Naive B cell (primary cell): ENCODE data around the gene TNFRSF9. TPM values are rescaled to one million over a fixed set of nuclear protein-coding genes. Genes with fewer than 3 reads are reported as not detected.

Source experiments
- ATAC-seq, 2 donors: fragments of 150-1000 bp; cut with Tn5 transposase; 2 replicates each; pipeline ENCODE4 v1.10.0; 2021; ENCODE audit warnings: low read depth in 2 of 2, mild to moderate bottlenecking in 2 of 2, moderate library complexity in 2 of 2
- DNase-seq: peaks from one replicate; pipeline ENCODE4 v3.0.0; 2022
- H3K27ac Mint-ChIP-seq, 6 donors: one replicate each; pipeline ENCODE4 v1.8.0; 2020 to 2022; ENCODE audit warnings: mild to moderate bottlenecking in 6 of 6, mixed read lengths in 6 of 6, moderate library complexity in 5 of 6, inconsistent platforms in 2 of 6
- H3K27me3 Mint-ChIP-seq, 3 donors: one replicate each; pipeline ENCODE4 v1.8.0; 2021 to 2022; ENCODE audit warnings: mixed read lengths in 3 of 3, mild to moderate bottlenecking in 1 of 3
- H3K36me3 Mint-ChIP-seq, 2 donors: one replicate each; pipeline ENCODE4 v1.8.0; 2020 to 2022; ENCODE audit warnings: mixed read lengths in 2 of 2, inconsistent platforms in 1 of 2, mild to moderate bottlenecking in 1 of 2
- H3K4me1 Mint-ChIP-seq, 3 donors: one replicate each; pipeline ENCODE4 v1.8.0; 2020 to 2022; ENCODE audit warnings: mixed read lengths in 3 of 3, inconsistent platforms in 1 of 3, mild to moderate bottlenecking in 1 of 3, moderate library complexity in 1 of 3
- H3K4me3 Mint-ChIP-seq, 8 donors: one replicate each; pipeline ENCODE4 v1.8.0; 2020 to 2022; ENCODE audit warnings: mild to moderate bottlenecking in 8 of 8, mixed read lengths in 8 of 8, moderate library complexity in 8 of 8, inconsistent platforms in 2 of 8
- H3K9me3 Mint-ChIP-seq, 7 donors: one replicate each; pipeline ENCODE4 v1.8.0; 2020 to 2022; ENCODE audit warnings: mixed read lengths in 7 of 7, mild to moderate bottlenecking in 5 of 7, inconsistent platforms in 2 of 7, moderate library complexity in 1 of 7
- polyA plus RNA-seq, 6 donors: library from polyadenylated mRNA; unstranded; fragments of 300-500 nt; fragmentation: Illumina TruSeq; gene quantifications; one replicate each; pipeline ENCODE4 v1.2.3, GENCODE V29; 2021; ENCODE audit warnings: low read depth in 6 of 6

The TNFRSF9 gene
- polyA plus RNA-seq, 6 donors from 2014 or later: 0.38 to 0.52 TPM; not detected in 4

DNA sequence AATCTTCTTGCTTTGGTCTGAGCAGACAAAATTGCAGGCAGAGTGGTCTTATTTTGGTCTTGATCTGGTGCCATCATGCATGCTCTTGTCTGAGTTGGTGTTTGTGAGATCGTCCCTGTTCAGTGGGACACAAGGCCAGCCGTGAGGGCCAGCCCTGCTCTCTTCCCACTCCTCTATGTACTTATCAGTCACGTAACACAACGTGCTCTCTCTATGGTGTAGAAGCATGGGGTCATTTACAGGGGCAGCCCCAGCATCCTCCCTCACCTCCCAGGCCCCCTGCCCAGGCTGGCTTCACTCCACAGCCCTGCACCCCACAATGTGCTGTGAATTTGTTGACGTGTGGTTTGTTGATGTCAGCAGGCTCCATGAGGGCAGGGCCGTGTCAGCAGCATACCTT lies 69.5 kb downstream of the TNFRSF9 start:
- Mint-ChIP-seq H3K4me3 (no peak overlapping the region), H3K27me3 (peaks cover 15 to 32% (median 30%) of the 10 kb centered on the region in 3 donors), H3K36me3 (no peaks in the 10 kb centered on the region), H3K4me1 (no peaks in the 10 kb centered on the region), H3K9me3 (peaks cover 0 to 7% (median 2%) of the 10 kb centered on the region in 7 donors), H3K27ac (no peak overlapping the region)
- ATAC-seq: no peak
- no peak for DNase-seq

DNA sequence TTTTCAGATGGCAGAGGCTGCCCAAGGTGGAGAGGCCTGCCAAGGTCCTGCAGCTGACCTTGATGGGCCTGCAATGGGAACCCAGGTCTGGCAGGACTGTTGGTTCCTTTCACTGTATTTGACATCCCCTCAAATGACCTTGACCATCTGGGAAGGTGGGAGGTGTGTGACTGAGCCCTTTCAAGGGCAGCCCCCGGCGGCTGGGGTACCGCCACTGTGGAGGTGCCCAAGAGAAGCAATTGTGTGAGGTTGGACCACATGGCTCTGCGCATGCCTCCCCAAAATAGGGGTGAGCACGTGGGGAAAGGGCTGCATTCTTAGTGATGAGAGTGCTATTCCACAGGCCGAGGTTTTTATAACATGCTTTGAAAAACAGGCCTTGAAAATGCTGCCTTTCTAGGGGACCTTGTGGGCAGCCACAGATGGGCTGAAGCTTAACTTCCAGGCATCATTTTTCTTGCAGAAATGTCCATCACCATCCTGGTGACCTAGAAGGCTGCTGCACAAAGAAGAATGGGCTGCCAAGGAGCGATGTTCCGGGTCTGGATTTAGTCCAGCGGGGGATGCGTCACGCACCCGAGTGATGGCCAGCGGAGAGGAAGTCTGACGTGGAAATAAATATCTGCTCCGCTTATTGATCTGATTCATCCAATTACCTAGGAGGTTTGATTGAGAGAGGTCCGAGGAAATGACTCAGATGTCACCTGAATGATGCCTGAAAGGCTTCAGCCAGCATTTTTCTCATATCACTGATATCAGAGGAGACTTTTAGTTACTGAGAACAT lies 71.3 kb downstream of the TNFRSF9 start:
- no peak for ATAC-seq
- Mint-ChIP-seq H3K9me3 (peaks cover 0 to 7% (median 2%) of the 10 kb centered on the region in 7 donors), H3K4me3 (no peak overlapping the region), H3K36me3 (no peaks in the 10 kb centered on the region), H3K27ac (no peak overlapping the region), H3K4me1 (no peaks in the 10 kb centered on the region), H3K27me3 (peaks cover 15 to 31% (median 25%) of the 10 kb centered on the region in 3 donors)
- no peak for DNase-seq

DNA sequence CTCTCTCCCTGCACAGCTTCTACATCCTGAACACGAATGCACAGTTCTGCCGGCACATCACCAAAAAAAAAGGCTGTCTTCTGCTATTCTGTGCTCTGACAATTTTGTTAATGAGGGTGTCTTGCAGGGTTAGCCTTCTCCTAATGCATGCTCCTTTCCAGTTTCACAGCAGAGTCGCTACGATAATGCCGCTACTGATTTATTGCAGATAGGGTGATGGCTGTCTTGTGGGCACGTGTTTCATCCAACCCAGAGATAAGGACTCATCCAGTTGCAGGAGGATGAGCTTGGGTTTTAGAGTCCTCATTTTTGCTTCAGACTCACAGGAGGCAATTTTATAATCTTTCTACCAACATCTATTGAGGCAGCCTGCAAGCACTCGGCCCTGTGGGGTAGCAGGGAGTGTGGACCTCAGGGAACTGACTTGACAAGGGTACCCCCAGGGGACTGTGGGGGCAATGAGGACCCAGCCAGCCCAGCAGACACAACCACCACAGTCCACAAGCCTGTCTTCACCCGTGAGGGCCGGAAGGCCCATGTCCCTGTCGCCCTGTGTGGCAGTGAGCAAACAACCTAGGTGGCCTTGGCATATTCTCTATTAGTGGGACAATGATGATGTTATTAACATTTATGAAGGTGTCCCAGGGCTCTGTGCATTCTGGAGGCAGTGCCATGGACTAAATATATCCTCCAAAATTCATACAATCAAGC lies 72.4 kb downstream of the TNFRSF9 start:
- H3K36me3 Mint-ChIP-seq: no peaks in the 10 kb centered on the region
- H3K27me3 Mint-ChIP-seq: peaks cover 11 to 21% (median 15%) of the 10 kb centered on the region in 3 donors
- H3K9me3 Mint-ChIP-seq: peaks cover 0 to 7% (median 2%) of the 10 kb centered on the region in 7 donors
- H3K4me3 Mint-ChIP-seq: no peak overlapping the region
- no peak overlapping the region for H3K27ac Mint-ChIP-seq
- no peak for DNase-seq
- H3K4me1 Mint-ChIP-seq: no peaks in the 10 kb centered on the region
- ATAC-seq: no peak

DNA sequence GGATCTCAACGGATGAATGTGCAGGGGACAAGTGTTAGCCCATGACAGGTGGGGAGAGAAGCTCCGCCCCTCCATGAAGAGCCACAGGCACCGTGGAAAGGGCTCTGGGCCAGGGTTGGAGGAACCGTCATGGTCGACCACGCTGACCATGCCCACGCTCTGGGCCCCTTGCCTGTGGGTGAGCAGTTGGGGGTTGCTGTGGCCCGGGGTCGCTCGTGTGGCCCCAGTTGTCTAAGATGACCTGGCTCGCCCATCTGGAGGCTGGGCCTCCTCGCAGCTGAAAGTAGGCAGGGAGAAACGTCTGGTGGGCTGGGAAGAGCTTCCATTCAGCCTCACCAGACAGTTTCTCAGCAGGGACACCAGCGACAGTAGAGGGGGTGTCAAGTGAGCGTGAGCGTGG lies 74.7 kb downstream of the TNFRSF9 start:
- no peak overlapping the region for H3K4me3 Mint-ChIP-seq
- DNase-seq (no peak), ATAC-seq (no peak)
- H3K27me3 Mint-ChIP-seq: peaks cover 7 to 19% (median 11%) of the 10 kb centered on the region in 3 donors
- H3K27ac Mint-ChIP-seq: no peak overlapping the region
- no peaks in the 10 kb centered on the region for H3K36me3 Mint-ChIP-seq
- H3K9me3 Mint-ChIP-seq: peaks cover 0 to 7% (median 2%) of the 10 kb centered on the region in 7 donors
- no peaks in the 10 kb centered on the region for H3K4me1 Mint-ChIP-seq

Other genes starting within 250 kb of the TNFRSF9 start
- gene VAMP3, start 169.5 kb downstream of the TNFRSF9 start, polyA plus RNA-seq: 10 to 100 TPM; 30.3 to 42.3 (median 38.0) TPM
- gene PER3, start 156.5 kb downstream of the TNFRSF9 start, polyA plus RNA-seq: 1 to 10 TPM in 4 of 6 donors, under 1 TPM in 2; 0.48 to 2.7 (median 1.6) TPM
- not detected for gene UTS2, start 87.8 kb downstream of the TNFRSF9 start, polyA plus RNA-seq
- 100 to 1,000 TPM; 247 to 350 (median 302) TPM for gene PARK7, start 20.9 kb upstream of the TNFRSF9 start, polyA plus RNA-seq
- gene ERRFI1, start 85.5 kb upstream of the TNFRSF9 start, polyA plus RNA-seq: 1 to 10 TPM in 1 of 6 donors, under 1 TPM in 4, not detected in 1; 0.08 to 1.6 (median 0.77) TPM